Spleen (tissue), 7 donors: ENCODE data around the gene NCAPH2.

Experiments
- CTCF ChIP-seq, 11 experiments: fragments of 200-600 bp in 7 of 11; fragments of 450-650 bp in 4 of 11; sonication (generic) in 4 of 11; IDR thresholded peaks in 8 of 11; conservative IDR thresholded peaks in 3 of 11; 1 replicate in 7 of 11; 2 replicates in 4 of 11; pipeline versions ENCODE4 v1.4.0 to v1.8.0; 2016 to 2021; ENCODE audit warnings: antibody characterized with exemption in 11 of 11, inconsistent platforms in 4 of 11, mild to moderate bottlenecking in 1 of 11
- POLR2A ChIP-seq, 3 donors: fragments of 450-650 bp; IDR thresholded peaks; one replicate each; pipeline ENCODE4 v1.5.1; 2017; ENCODE audit warnings: antibody characterized with exemption in 3 of 3, mild to moderate bottlenecking in 1 of 3
- donor health status: DM: no; HTN: no; CAD: no; lungs with moderate emphysema.
- donor health status: DM: no; HTN: no; CAD: no.
- donor health status: DM: no; HTN: no; CAD: no.

GRCh38 chr22:50475652-50476002 lies 32.4 kb upstream of the NCAPH2 start:
- no peak for TF ChIP-seq POLR2A (IDR thresholded peaks at IDR 0.05)
- TF ChIP-seq CTCF (IDR thresholded peaks at IDR 0.05 in 8 of 11, conservative IDR thresholded peaks at IDR 0.05 in 3 of 11), result no peak
